Measurements from ENCODE around the gene GLO1. TPM values are rescaled to one million over a fixed set of nuclear protein-coding genes. Genes with fewer than 3 reads are reported as not detected.

Gene GLO1
- total RNA-seq (2022): 66.7 and 72.2 TPM in 2 replicates
- Bru-seq, nascent RNA: percentile 91 among the genes with signal in this experiment
- percentile 93 among the genes with signal in this experiment for BruChase-seq, experiment 1, labeled RNA remaining after a 6-hour chase
- BruChase-seq, experiment 2, labeled RNA remaining after a 2-hour chase: percentile 85 among the genes with signal in this experiment
- long read RNA-seq, transcript GLO1-201 (6 exons, 2,012 nt): major isoform, 158 of 165 reads
- long read RNA-seq, partial matches to known transcripts: 1 of 165 reads
- long read RNA-seq, other reads (novel, unspliced or antisense): 6 of 165 reads

GRCh38 chr6:38702558-38703397 lies at the start of gene GLO1:
TSS of gene GLO1 (minus strand) at chr6:38703145. CDS start at chr6:38703054, 91 bp downstream.
- TSS peak; percentile 54 for BruUV-seq (replicated peaks)
- H3K4me1 Mint-ChIP-seq (ENCODE audit: insufficient read depth, unreplicated experiment): peaks cover 14% of the 10 kb centered on the region
- H3K9me3 Mint-ChIP-seq (ENCODE audit: unreplicated experiment): peaks cover 10% of the 10 kb centered on the region
- H3K27me3 Mint-ChIP-seq (ENCODE audit: insufficient read depth, unreplicated experiment): no peaks in the 10 kb centered on the region
- POLR2A ChIA-PET: interaction anchor here (0.6 to 1.4 kb wide), 9 partner anchors 10 to 103 kb away, joined by 3 to 7 read pairs (median 3); no protein-coding TSS in a partner anchor
- peaks cover 11% of the 10 kb centered on the region for H3K36me3 Mint-ChIP-seq (ENCODE audit: insufficient read depth, unreplicated experiment)
- intact Hi-C loops (cut with micrococcal nuclease): no loop called here
- peak within 1 kb of the TSS; percentile 94 for H3K27ac Mint-ChIP-seq (ENCODE audit: low read depth, unreplicated experiment)
- peak; percentile 99 for DNase-seq (ENCODE audit: unreplicated experiment)
- peak within 1 kb of the TSS; percentile 84 for H3K4me3 Mint-ChIP-seq (ENCODE audit: unreplicated experiment)
- no peak for TF ChIP-seq CTCF (IDR thresholded peaks at IDR 0.05; ENCODE audit: unreplicated experiment)
- CTCF ChIA-PET: interaction anchor here (0.5 to 0.9 kb wide), 7 partner anchors 11 to 212 kb away, joined by 3 to 4 read pairs (median 3); no protein-coding TSS in a partner anchor

GRCh38 chr6:38750968-38751615 lies 48.1 kb upstream of the GLO1 start:
- no peak for DNase-seq (ENCODE audit: unreplicated experiment)
- no peaks in the 10 kb centered on the region for H3K36me3 Mint-ChIP-seq (ENCODE audit: insufficient read depth, unreplicated experiment)
- H3K27me3 Mint-ChIP-seq (ENCODE audit: insufficient read depth, unreplicated experiment): no peaks in the 10 kb centered on the region
- no peak overlapping the region for H3K4me3 Mint-ChIP-seq (ENCODE audit: unreplicated experiment)
- ChIA-PET POLR2A (no interaction called here), CTCF (interaction anchor here (0.5 to 0.8 kb wide), 4 partner anchors 10 to 382 kb away, joined by 3 to 5 read pairs (median 3); no protein-coding TSS in a partner anchor)
- H3K4me1 Mint-ChIP-seq (ENCODE audit: insufficient read depth, unreplicated experiment): peaks cover 12% of the 10 kb centered on the region
- H3K9me3 Mint-ChIP-seq (ENCODE audit: unreplicated experiment): no peaks in the 10 kb centered on the region
- BruUV-seq (replicated peaks): no TSS peak
- no peak for TF ChIP-seq CTCF (IDR thresholded peaks at IDR 0.05; ENCODE audit: unreplicated experiment)
- intact Hi-C loops (cut with micrococcal nuclease): no loop called here
- no peak overlapping the region for H3K27ac Mint-ChIP-seq (ENCODE audit: low read depth, unreplicated experiment)

GRCh38 chr6:38749473-38749872 lies 46.5 kb upstream of the GLO1 start:
- no peak overlapping the region for H3K4me3 Mint-ChIP-seq (ENCODE audit: unreplicated experiment)
- BruUV-seq (replicated peaks): no TSS peak
- ChIA-PET CTCF (interaction anchor here (0.6 kb wide), 1 partner anchor 36 kb away, joined by 6 read pairs; no protein-coding TSS in a partner anchor), POLR2A (no interaction called here)
- no peaks in the 10 kb centered on the region for H3K4me1 Mint-ChIP-seq (ENCODE audit: insufficient read depth, unreplicated experiment)
- H3K36me3 Mint-ChIP-seq (ENCODE audit: insufficient read depth, unreplicated experiment): no peaks in the 10 kb centered on the region
- DNase-seq (ENCODE audit: unreplicated experiment): no peak
- no peak overlapping the region for H3K27ac Mint-ChIP-seq (ENCODE audit: low read depth, unreplicated experiment)
- TF ChIP-seq CTCF (IDR thresholded peaks at IDR 0.05; ENCODE audit: unreplicated experiment): no peak
- H3K27me3 Mint-ChIP-seq (ENCODE audit: insufficient read depth, unreplicated experiment): no peaks in the 10 kb centered on the region
- intact Hi-C loops (cut with micrococcal nuclease): no loop called here
- H3K9me3 Mint-ChIP-seq (ENCODE audit: unreplicated experiment): no peaks in the 10 kb centered on the region

- POLR2A ChIA-PET: no interaction called here
These were observed 36.6 kb upstream of the GLO1 start for GRCh38 chr6:38739532-38739931.

More at GRCh38 chr6:38739532-38739931, 36.6 kb upstream of the GLO1 start:
- no peak overlapping the region for H3K27ac Mint-ChIP-seq (ENCODE audit: low read depth, unreplicated experiment)
- BruUV-seq (replicated peaks): no TSS peak
- no peaks in the 10 kb centered on the region for H3K4me1 Mint-ChIP-seq (ENCODE audit: insufficient read depth, unreplicated experiment)
- CTCF ChIA-PET: interaction anchor here (0.5 kb wide), 1 partner anchor 60 kb away, joined by 3 read pairs; no protein-coding TSS in a partner anchor
- no peak overlapping the region for H3K4me3 Mint-ChIP-seq (ENCODE audit: unreplicated experiment)
- intact Hi-C loops (cut with micrococcal nuclease): no loop called here
- H3K27me3 Mint-ChIP-seq (ENCODE audit: insufficient read depth, unreplicated experiment): peaks cover 17% of the 10 kb centered on the region
- peak; percentile 12 for TF ChIP-seq CTCF (IDR thresholded peaks at IDR 0.05; ENCODE audit: unreplicated experiment)
- no peak for DNase-seq (ENCODE audit: unreplicated experiment)
- no peaks in the 10 kb centered on the region for H3K9me3 Mint-ChIP-seq (ENCODE audit: unreplicated experiment)
- no peaks in the 10 kb centered on the region for H3K36me3 Mint-ChIP-seq (ENCODE audit: insufficient read depth, unreplicated experiment)
